Glomerular endothelial cell (primary cell): ENCODE data around the gene TFB2M. TPM values are rescaled to one million over a fixed set of nuclear protein-coding genes. Genes with fewer than 3 reads are reported as not detected.
A peak's percentile ranks its signal among the peaks of the same experiment; 100 is the strongest.
"Not testable (repeated sequence)": the region's sequence is repeated elsewhere in the genome, so short reads cannot be mapped to it uniquely, and the experiment has no call there.

Source experiments
- DNase-seq: peaks from one replicate; pipeline ENCODE4 v3.0.0-alpha.2; 2011; ENCODE audit warnings: low read depth, low spot score; ENCODE audit errors: extremely low read depth
- total RNA-seq: library from RNA; depleted of rRNA; stranded (reverse); fragments of >200 nt; gene quantifications from 2 replicates; pipeline ENCODE4 v1.2.3, GENCODE V29; 2015

TFB2M gene
- 15.1 and 17.7 TPM in 2 replicates for total RNA-seq

GRCh38 chr1:246566128-246566812 is at the start of gene TFB2M, which contains the start of gene CNST:
Gene TFB2M, minus strand, starts transcription at chr1:246566261. Its CDS starts 123 bp downstream, at chr1:246566138.
Gene CNST, plus strand, starts transcription at chr1:246566456. Its CDS starts 25,107 bp downstream, at chr1:246591563.
- DNase-seq = peak; percentile 84

DNA sequence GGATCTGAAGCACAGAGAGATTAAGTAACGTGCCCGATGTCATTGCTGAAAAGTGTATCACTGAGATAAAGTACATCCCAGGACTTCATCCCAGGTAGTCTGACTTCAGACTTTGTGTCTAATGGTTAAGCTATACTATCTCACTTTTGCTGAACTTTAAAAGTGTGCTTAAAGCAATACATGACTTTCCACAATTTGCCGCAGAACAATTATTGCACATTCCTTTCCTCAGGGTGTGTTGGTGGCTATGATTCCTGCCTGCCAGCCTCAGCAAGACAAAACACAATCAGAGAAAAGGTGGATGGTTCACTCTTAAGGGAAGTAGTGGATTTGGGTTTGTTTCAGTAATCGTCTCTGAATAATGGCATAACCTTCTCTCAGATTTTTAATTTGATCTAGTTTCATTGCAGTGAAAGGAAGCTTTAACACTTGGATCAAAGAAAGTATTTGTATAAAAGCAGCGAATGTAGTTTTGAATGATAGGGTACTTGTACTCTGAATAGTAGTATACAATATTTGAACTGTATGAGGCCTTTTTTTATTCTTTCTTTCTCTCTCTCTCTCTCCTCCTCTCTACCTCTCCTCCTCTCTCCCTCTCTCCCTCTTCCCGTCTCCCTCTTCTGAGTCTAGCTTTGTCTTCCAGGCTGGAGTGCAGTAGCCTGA is 47.2 kb upstream of the TFB2M start:
- no peak for DNase-seq

DNA sequence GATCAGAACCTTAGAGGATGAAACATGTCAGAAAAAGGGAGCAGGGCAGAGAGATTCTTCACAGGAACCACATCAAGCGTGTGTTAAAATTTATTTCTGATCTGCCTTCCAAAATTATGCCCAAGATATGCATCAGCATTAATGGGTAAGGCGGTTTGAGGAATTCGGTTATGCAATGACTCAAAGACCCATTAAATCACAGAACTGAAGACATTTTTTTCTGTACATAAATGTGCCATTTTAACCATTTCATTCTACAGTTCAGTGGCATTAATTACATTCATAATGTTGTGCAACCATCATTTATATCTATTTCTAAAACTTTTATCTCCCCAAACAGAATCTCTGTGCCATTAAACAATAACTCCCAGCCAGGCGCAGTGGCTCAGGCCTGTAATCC is 43.6 kb upstream of the TFB2M start:
- DNase-seq = no peak

GRCh38 chr1:246608616-246609376 is 42.7 kb upstream of the TFB2M start:
- DNase-seq = peak; percentile 94

GRCh38 chr1:246607462-246607861 is 41.4 kb upstream of the TFB2M start:
- DNase-seq = no peak

DNA sequence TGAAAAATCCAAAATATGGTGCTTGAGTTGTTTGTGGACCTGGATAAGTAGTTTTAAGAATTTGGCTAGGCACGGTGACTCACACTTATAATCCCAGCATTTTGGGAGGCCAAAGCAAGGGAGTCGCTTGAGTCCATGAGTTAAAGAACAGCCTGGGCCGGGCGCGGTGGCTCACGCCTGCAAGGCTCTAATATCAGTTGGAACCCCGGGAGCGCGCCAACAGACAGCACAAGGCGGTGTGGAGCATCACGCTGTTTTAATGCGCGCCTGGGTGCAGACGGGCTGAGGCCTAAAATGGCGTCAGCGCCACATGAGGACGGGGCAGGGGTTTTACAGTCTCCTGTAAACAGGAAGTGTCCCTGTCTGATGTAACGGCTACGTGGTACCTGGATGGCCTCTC is 39.2 kb upstream of the TFB2M start:
- not testable (repeated sequence) for DNase-seq

DNA sequence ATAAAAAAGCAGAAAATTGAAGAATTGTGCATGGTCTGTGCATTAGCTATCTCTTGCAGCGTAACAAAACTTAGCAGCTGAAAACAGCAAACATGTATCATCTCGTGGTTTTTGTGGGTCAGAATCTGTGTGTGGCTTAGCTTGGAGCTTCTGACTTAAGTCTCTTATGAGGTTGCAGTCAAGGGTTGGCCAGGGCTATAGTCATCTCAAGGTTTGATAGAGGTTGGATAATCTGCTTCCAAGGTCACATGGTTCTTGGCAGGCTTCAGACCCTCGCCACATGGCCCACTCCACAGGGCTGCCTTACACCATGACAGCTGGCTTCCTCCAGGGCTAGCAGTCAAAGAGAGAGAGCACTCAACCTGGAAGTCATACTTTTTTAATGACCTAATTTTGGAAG is 36.1 kb upstream of the TFB2M start:
- DNase-seq = no peak

GRCh38 chr1:246600579-246600978 is 34.5 kb upstream of the TFB2M start:
- DNase-seq = no peak

DNA sequence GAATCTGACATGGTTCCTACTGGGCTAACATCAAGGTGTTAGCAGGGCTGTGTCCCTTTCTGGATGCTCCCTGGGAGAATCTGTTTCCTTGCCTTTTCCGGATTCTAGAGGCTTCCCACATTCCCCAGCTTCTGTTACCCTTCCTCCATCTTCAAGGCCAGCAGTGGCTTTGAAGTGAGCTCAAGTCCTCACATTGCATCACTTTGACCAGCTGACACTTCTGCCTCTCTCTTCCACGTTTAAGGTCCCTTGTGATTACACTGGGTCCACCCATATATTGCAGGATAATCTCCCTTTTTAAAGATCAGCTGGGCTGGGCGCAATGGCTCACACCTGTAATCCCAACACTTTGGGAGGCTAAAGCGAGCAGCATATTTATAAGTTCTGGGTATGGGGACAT is 33.3 kb upstream of the TFB2M start:
- no peak for DNase-seq

- DNase-seq = no peak
These were observed 31.9 kb upstream of the TFB2M start for GRCh38 chr1:246597971-246598370.

DNA sequence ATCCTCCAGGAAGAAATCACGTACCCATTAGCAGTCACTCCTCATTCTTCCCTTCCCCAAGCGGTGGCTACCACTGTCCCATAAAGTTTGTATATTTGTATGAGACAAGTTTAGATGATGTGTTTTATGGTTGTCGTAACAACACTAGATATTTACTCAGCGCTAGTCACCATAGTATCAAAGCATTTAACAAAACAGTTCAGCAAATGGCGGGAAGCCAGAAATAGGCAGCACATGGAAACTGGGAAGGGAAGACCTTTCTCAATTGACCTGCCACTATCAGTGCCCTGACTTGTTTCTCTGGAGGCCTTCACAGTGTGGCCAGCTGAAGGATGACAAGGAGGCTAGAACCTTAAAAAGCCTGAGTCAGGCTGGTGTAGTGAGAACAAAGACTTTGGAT is 31.3 kb upstream of the TFB2M start:
- DNase-seq = no peak

- DNase-seq = no peak
These were observed 29.1 kb upstream of the TFB2M start for GRCh38 chr1:246595146-246595545.

DNA sequence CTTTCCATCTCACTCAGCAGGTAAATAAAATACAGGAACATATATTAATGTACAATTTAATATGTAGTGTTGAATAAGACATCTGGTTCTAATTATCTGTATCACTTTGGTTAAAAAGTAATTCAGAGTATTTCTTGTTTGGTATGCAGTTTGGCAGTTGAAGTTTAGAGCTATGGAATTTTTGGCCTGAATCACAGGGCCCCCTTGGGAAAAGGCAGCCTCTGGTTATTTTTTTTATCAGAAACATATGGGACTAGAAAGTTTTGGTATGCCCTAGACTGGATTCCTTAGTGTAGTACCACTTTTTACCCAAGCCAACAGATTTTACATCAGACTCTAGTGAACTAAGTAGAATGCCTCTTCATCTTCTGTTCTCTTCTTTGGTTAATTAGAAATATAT is 26.6 kb upstream of the TFB2M start:
- no peak for DNase-seq

DNA sequence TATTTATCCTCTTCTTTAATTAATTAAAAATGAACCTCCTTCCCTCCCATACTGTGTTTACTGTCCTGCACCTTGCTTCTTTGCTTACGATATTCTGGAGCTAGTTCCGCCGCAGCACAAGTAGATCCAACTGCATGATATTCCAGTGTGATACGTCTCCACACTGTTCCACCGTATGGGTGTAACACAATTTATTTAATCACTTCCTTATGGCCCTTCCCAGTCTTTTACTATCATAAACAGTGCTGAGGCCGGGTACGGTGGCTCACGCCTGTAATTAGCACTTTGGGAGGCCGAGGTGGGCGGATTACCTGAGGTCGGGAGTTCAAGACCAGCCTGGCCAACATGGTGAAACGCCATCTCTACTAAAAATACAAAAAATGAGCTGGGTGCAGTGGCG is 25.9 kb upstream of the TFB2M start:
- no peak for DNase-seq

DNA sequence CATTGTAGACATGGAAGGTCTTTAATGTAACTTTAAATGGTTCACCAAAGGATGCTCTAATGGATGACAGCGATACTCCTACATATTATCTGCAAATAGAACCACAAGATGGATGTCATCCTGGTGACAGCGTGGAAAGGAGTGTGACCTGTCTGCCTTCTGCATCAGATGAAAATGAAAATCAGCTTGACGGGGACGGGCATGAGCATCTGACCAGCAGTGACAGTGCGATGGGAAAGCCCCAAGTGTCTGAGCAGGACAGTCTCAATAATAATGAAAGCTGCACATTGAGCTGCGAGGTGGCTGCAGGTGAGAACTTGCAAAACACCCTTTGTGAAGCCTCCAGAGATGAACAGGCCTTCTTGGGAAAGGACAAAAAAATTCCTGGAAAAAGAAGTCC is 25.4 kb upstream of the TFB2M start:
- no peak for DNase-seq

GRCh38 chr1:246591047-246591446 is 25.0 kb upstream of the TFB2M start:
- DNase-seq = no peak

GRCh38 chr1:246589919-246590318 is 23.9 kb upstream of the TFB2M start:
- DNase-seq = not testable (repeated sequence)

DNA sequence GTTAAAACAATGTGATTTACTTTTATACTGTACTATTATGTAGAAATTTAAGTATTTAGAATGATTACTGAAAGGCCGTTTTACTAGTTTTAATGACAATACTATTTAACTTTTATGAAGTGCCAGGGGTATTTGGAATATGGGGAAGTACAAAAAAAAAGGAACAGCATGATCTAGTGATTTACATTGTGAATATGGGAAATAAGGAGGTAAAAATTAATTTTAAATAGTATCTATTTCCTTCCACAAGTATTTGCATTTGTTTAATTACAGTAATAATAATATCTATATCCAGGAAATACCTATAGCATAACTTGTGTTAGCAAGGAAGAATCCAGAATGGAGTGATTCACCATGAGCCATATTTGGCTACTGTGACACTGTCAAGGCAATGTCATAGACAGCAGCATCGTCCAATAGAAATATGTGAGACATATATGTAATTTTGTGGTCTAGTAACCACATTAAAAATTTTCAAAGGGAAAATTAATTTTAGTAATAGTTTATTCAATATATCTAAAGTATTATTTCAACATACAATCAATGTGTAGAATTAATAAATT is 22.2 kb upstream of the TFB2M start:
- DNase-seq = no peak

DNA sequence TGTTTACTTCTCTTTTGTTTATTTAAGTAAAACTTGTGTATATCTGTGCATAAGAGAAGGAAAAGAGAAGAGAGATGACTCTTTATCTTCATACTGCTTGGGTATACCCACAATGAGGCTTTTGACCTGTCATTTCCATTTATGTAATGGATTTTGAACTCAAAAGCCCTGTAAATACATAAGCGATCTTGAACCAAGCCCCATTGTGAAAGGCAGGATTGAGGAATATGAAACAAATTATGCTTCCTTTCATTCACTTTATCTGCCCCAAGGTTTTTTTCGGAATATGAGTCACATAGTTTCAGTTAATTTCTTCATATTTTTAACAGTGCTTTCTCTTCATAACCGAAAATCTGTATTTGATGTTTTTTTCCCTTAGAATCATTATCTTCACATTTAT is 21.5 kb upstream of the TFB2M start:
- no peak for DNase-seq

DNA sequence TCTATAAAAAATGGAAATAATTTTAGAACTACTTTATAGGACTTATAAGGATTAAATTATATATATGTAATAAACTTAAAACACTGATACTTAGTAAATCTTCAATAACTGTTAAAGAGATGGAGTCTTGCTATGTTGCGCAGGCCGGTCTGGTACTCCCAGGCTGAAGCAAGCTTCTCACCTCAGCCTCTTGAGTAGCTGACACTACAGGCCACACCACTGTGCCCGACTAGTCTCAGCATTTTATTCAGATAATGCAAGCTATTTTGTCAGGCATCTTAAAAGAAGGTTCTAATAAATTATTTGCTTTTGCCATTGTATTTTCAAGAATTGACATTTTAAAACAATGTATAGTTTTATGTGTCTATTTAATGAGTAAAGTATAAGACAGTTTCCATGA is 21.0 kb upstream of the TFB2M start:
- DNase-seq = no peak

- DNase-seq = no peak
These were observed 17.6 kb upstream of the TFB2M start for GRCh38 chr1:246583448-246584185.
